ENCODE data around the gene CNGA2.

The CNGA2 gene

GRCh38 chrX:151713849-151714248 lies 20.7 kb upstream of the CNGA2 start:
- no peak overlapping the region for H3K9ac ChIP-seq (ENCODE audit: low read length)
- H3K27me3 ChIP-seq (replicated peaks; ENCODE audit: insufficient read depth, low read length) = no peaks in the 10 kb centered on the region
- TF ChIP-seq CTCF (IDR thresholded peaks at IDR 0.05; ENCODE audit: low read length) (peak; percentile 50), EZH2 (optimal IDR thresholded peaks at IDR 0.05; ENCODE audit: low read depth, low read length) (no peak)
- H4K20me1 ChIP-seq (ENCODE audit: insufficient read depth, low read length) = no peaks in the 10 kb centered on the region
- peak; percentile 25 for DNase-seq
- no peak overlapping the region for H3K4me2 ChIP-seq (ENCODE audit: low read depth, low read length)
- no peaks in the 10 kb centered on the region for H3K9me3 ChIP-seq (replicated peaks; ENCODE audit: insufficient read depth, low read length)
- no peak overlapping the region for H3K27ac ChIP-seq (ENCODE audit: low read length)
- no peaks in the 10 kb centered on the region for H3K36me3 ChIP-seq (replicated peaks; ENCODE audit: insufficient read depth, low read length)
- no peaks in the 10 kb centered on the region for H3K9me2 ChIP-seq (replicated peaks; ENCODE audit: insufficient read depth, low read length)
- H3K4me3 ChIP-seq (ENCODE audit: low read length) = no peak overlapping the region
- H3K79me2 ChIP-seq (ENCODE audit: low read length) = no peaks in the 10 kb centered on the region
- no peak overlapping the region for H2AFZ ChIP-seq (ENCODE audit: low read length)
- H3K4me1 ChIP-seq (ENCODE audit: low read length) = no peaks in the 10 kb centered on the region
- H3F3A ChIP-seq (ENCODE audit: insufficient read depth, low read length) = no peaks in the 10 kb centered on the region

- H3K9me3 ChIP-seq (replicated peaks; ENCODE audit: insufficient read depth, low read length) = no peaks in the 10 kb centered on the region
- no peaks in the 10 kb centered on the region for H3K36me3 ChIP-seq (replicated peaks; ENCODE audit: insufficient read depth, low read length)
- no peaks in the 10 kb centered on the region for H3K27me3 ChIP-seq (replicated peaks; ENCODE audit: insufficient read depth, low read length)
- H3K4me3 ChIP-seq (ENCODE audit: low read length) = no peak overlapping the region
- no peaks in the 10 kb centered on the region for H3F3A ChIP-seq (ENCODE audit: insufficient read depth, low read length)
- no peak overlapping the region for H3K9ac ChIP-seq (ENCODE audit: low read length)
- no peak overlapping the region for H3K27ac ChIP-seq (ENCODE audit: low read length)
- H2AFZ ChIP-seq (ENCODE audit: low read length) = no peak overlapping the region
- no peaks in the 10 kb centered on the region for H3K9me2 ChIP-seq (replicated peaks; ENCODE audit: insufficient read depth, low read length)
- no peak for TF ChIP-seq EZH2 (optimal IDR thresholded peaks at IDR 0.05; ENCODE audit: low read depth, low read length)
- no peak for TF ChIP-seq CTCF (IDR thresholded peaks at IDR 0.05; ENCODE audit: low read length)
- no peak for TF ChIP-seq EZH2phosphoT487 (IDR thresholded peaks at IDR 0.05; ENCODE audit: low read length)
- H3K4me2 ChIP-seq (ENCODE audit: low read depth, low read length) = no peak overlapping the region
- H3K4me1 ChIP-seq (ENCODE audit: low read length) = no peaks in the 10 kb centered on the region
- no peaks in the 10 kb centered on the region for H3K79me2 ChIP-seq (ENCODE audit: low read length)
- DNase-seq = no peak
- no peaks in the 10 kb centered on the region for H4K20me1 ChIP-seq (ENCODE audit: insufficient read depth, low read length)
Observed at GRCh38 chrX:151714362-151714761, 20.2 kb upstream of the CNGA2 start.

- no peaks in the 10 kb centered on the region for H3K9me3 ChIP-seq (replicated peaks; ENCODE audit: insufficient read depth, low read length)
- no peaks in the 10 kb centered on the region for H3K79me2 ChIP-seq (ENCODE audit: low read length)
- H3K27ac ChIP-seq (ENCODE audit: low read length) = no peak within 1 kb of the TSS
Observed at GRCh38 chrX:151715752-151716151, 18.8 kb upstream of the CNGA2 start, which contains the start of gene FATE1. Gene FATE1 (plus strand): TSS chrX:151716035. CDS start chrX:151716120, 85 bp downstream.

More at GRCh38 chrX:151715752-151716151, 18.8 kb upstream of the CNGA2 start, which contains the start of gene FATE1:
- no peak for TF ChIP-seq EZH2phosphoT487 (IDR thresholded peaks at IDR 0.05; ENCODE audit: low read length)
- no peak for TF ChIP-seq EZH2 (optimal IDR thresholded peaks at IDR 0.05; ENCODE audit: low read depth, low read length)
- TF ChIP-seq CTCF (IDR thresholded peaks at IDR 0.05; ENCODE audit: low read length) = no peak
- no peak within 1 kb of the TSS for H3K9ac ChIP-seq (ENCODE audit: low read length)
- no peak for DNase-seq
- no peak within 1 kb of the TSS for H2AFZ ChIP-seq (ENCODE audit: low read length)
- H4K20me1 ChIP-seq (ENCODE audit: insufficient read depth, low read length) = no peaks in the 10 kb centered on the region
- no peaks in the 10 kb centered on the region for H3K4me1 ChIP-seq (ENCODE audit: low read length)
- H3K4me3 ChIP-seq (ENCODE audit: low read length) = no peak within 1 kb of the TSS
- no peaks in the 10 kb centered on the region for H3K9me2 ChIP-seq (replicated peaks; ENCODE audit: insufficient read depth, low read length)
- H3K4me2 ChIP-seq (ENCODE audit: low read depth, low read length) = no peak within 1 kb of the TSS
- no peaks in the 10 kb centered on the region for H3F3A ChIP-seq (ENCODE audit: insufficient read depth, low read length)
- H3K36me3 ChIP-seq (replicated peaks; ENCODE audit: insufficient read depth, low read length) = no peaks in the 10 kb centered on the region
- no peaks in the 10 kb centered on the region for H3K27me3 ChIP-seq (replicated peaks; ENCODE audit: insufficient read depth, low read length)

All from MM.1S (cell line).